Endothelial cell of umbilical vein (primary cell): Measurements from ENCODE around the gene TMEM62. TPM values are rescaled to one million over a fixed set of nuclear protein-coding genes. Genes with fewer than 3 reads are reported as not detected.

Experiments
- BruUV-seq: library from RNA; stranded (reverse); fragments of 400-500 nt; replicated peaks from 2 replicates; lab custom pipeline; 2021; lab: Mats Ljungman, UMichigan
- CTCF ChIA-PET: fragments of 300-600, 350-600 bp; sonication (Branson Sonifier 250); formaldehyde crosslinking; loops from one replicate; lab custom pipeline; 2021; ENCODE audit warnings: antibody characterized with exemption, inconsistent platforms; lab: Charles Lee
- POLR2A ChIA-PET: fragments of 300-600, 350-600 bp; sonication (Branson Sonifier 250); formaldehyde crosslinking; loops from one replicate; lab custom pipeline; 2021; ENCODE audit warnings: antibody characterized with exemption, inconsistent platforms; lab: Charles Lee
- DNase-seq: peaks from one replicate; pipeline ENCODE4 v3.0.0-alpha.2; 2011; ENCODE audit warnings: low read depth, low spot score
- FAIRE-seq: peaks from 2 replicates; lab custom pipeline; 2011; peaks lifted over from hg19 to GRCh38; lab: Jason Lieb, UNC
- H2AFZ ChIP-seq: 2 replicates; pipeline ENCODE4 v1.6.0; 2012; ENCODE audit warnings: low read depth, low read length, control low read depth, inconsistent platforms
- H3K27ac ChIP-seq: 2 replicates; pipeline ENCODE4 v1.5.1; 2011; ENCODE audit warnings: low read depth, mild to moderate bottlenecking, control low read depth, low read length, moderate library complexity; ENCODE audit not compliant: insufficient read depth
- H3K27me3 ChIP-seq, 2 experiments: 2 replicates each; pipeline versions ENCODE4 v1.6.0 to v1.6.1; 2011; ENCODE audit warnings: low read length in 2 of 2, mixed read lengths in 1 of 2; ENCODE audit not compliant: control insufficient read depth in 2 of 2, insufficient read depth in 2 of 2
- H3K36me3 ChIP-seq, 2 experiments: 2 replicates in 1 of 2; 3 replicates in 1 of 2; pipeline ENCODE4 v1.5.1; 2011; ENCODE audit warnings: low read length in 2 of 2, mild to moderate bottlenecking in 1 of 2, moderate library complexity in 1 of 2; ENCODE audit not compliant: control insufficient read depth in 2 of 2, insufficient read depth in 2 of 2; ENCODE audit errors: extremely low read depth in 1 of 2
- H3K4me1 ChIP-seq: 3 replicates; pipeline ENCODE4 v1.5.1; 2011; ENCODE audit warnings: mild to moderate bottlenecking, low read length; ENCODE audit not compliant: control insufficient read depth, insufficient read depth; ENCODE audit errors: extremely low read depth
- H3K4me2 ChIP-seq: 2 replicates; pipeline ENCODE4 v1.6.1; 2011; ENCODE audit warnings: low read length, control low read depth, mixed read lengths; ENCODE audit not compliant: insufficient read depth
- H3K4me3 ChIP-seq, 3 experiments: fragments of 200-600 bp in 1 of 3; sonication (generic), shearing (Covaris generic) in 1 of 3; replicated peaks in 1 of 3; 2 replicates each; pipeline ENCODE4 v1.5.1; 2011 to 2016; ENCODE audit warnings: control low read depth in 3 of 3, low read length in 3 of 3, mild to moderate bottlenecking in 2 of 3, inconsistent platforms in 1 of 3, low read depth in 1 of 3, moderate library complexity in 1 of 3; ENCODE audit not compliant: insufficient read depth in 1 of 3
- H3K79me2 ChIP-seq: 2 replicates; pipeline ENCODE4 v1.6.0; 2012; ENCODE audit warnings: low read length, inconsistent platforms; ENCODE audit not compliant: control insufficient read depth, insufficient read depth
- H3K9ac ChIP-seq: replicated peaks from 2 replicates; pipeline ENCODE3; 2011; ENCODE audit warnings: low read length, control low read depth; ENCODE audit not compliant: insufficient read depth; ENCODE audit errors: extremely low read depth
- H3K9me1 ChIP-seq: replicated peaks from 3 replicates; pipeline ENCODE4 v1.6.0; 2011; ENCODE audit warnings: mild to moderate bottlenecking, low read length; ENCODE audit not compliant: control insufficient read depth, insufficient read depth; ENCODE audit errors: extremely low read depth
- H3K9me3 ChIP-seq: replicated peaks from 2 replicates; pipeline ENCODE4 v1.5.1; 2012; ENCODE audit warnings: low read length, inconsistent platforms; ENCODE audit not compliant: control insufficient read depth, insufficient read depth
- H4K20me1 ChIP-seq: replicated peaks from 2 replicates; pipeline ENCODE3; 2011; ENCODE audit warnings: mild to moderate bottlenecking, low read length; ENCODE audit not compliant: control insufficient read depth, insufficient read depth; ENCODE audit errors: extremely low read depth
- EZH2 ChIP-seq: IDR thresholded peaks from 2 replicates; pipeline ENCODE4 v1.6.1; 2012; ENCODE audit warnings: borderline replicate concordance, low read depth, mild to moderate bottlenecking, moderate library complexity, low read length, inconsistent platforms; ENCODE audit not compliant: severe bottlenecking
- FOS ChIP-seq: IDR thresholded peaks from 2 replicates; pipeline ENCODE4 v1.6.1; 2011; ENCODE audit warnings: mild to moderate bottlenecking, low read length, moderate library complexity, borderline replicate concordance; ENCODE audit not compliant: insufficient read depth
- GATA2 ChIP-seq: IDR thresholded peaks from 2 replicates; pipeline ENCODE4 v1.7.0; 2011; ENCODE audit warnings: low read depth, mild to moderate bottlenecking, moderate library complexity, mixed read lengths, low read length; ENCODE audit not compliant: insufficient read length, insufficient read depth
- JUN ChIP-seq: IDR thresholded peaks from 2 replicates; pipeline ENCODE4 v1.6.1; 2011; ENCODE audit warnings: borderline replicate concordance, low read depth; ENCODE audit not compliant: insufficient read length, insufficient read depth
- MYC ChIP-seq: IDR thresholded peaks from one replicate; pipeline ENCODE4 v1.6.1; 2011; ENCODE audit warnings: mild to moderate bottlenecking, low read depth, low read length
- POLR2A ChIP-seq: IDR thresholded peaks from 2 replicates; pipeline ENCODE4 v1.6.1; 2012; ENCODE audit warnings: low read depth, mild to moderate bottlenecking, control low read depth, low read length
- POLR2AphosphoS5 ChIP-seq: IDR thresholded peaks from 2 replicates; pipeline ENCODE4 v1.6.1; 2012; ENCODE audit warnings: low read depth, mild to moderate bottlenecking, control low read depth, low read length, moderate library complexity; ENCODE audit not compliant: insufficient read depth
- dilution Hi-C: fragments of 300-500 bp; cut with MboI; formaldehyde crosslinking; loops from one replicate; pipeline ENCODE4 v1.15.0; 2019; ENCODE audit warnings: low sequenced_read_pairs; ENCODE audit not compliant: extremely low pct_ligation_motif_present
- intact Hi-C: fragments of 100-400 bp; cut with micrococcal nuclease; formaldehyde crosslinking; loops from one replicate; pipeline ENCODE4 v1.10.0; 2022
- polyA plus RNA-seq, 4 experiments: library from polyadenylated mRNA; depleted of rRNA in 3 of 4; stranded (reverse) in 3 of 4; unstranded in 1 of 4; fragments of >200 nt; gene quantifications; 2 replicates each; pipeline versions ENCODE4 v1.2.1 to v1.2.3, GENCODE V29; 2011 to 2012; ENCODE audit warnings: missing spikeins in 1 of 4
- total RNA-seq: library from RNA; stranded (reverse); gene quantifications from 2 replicates; pipeline ENCODE4 v1.2.3, GENCODE V29; 2021
- TF ChIP-seq, protein P1 (sequence below): IDR thresholded peaks from 2 replicates; pipeline ENCODE4 v1.6.1; 2011; ENCODE audit not compliant: insufficient read depth, insufficient read length
- TF ChIP-seq, protein P2 (sequence below), 2 donors: IDR thresholded peaks; 1 replicate in 1 of 2; 2 replicates in 1 of 2; pipeline ENCODE4 v1.5.1; 2011; ENCODE audit warnings: low read length in 2 of 2, mild to moderate bottlenecking in 2 of 2, moderate library complexity in 2 of 2, control low read depth in 1 of 2, inconsistent platforms in 1 of 2, low read depth in 1 of 2; ENCODE audit not compliant: insufficient read depth in 1 of 2; ENCODE audit errors: extremely low read depth in 1 of 2

TMEM62 gene
- total and polyA plus RNA-seq, 2 donors (not counting 3 experiments of a cell fraction or from before 2014, with no cell fraction given) = 10.4 to 22.2 TPM

DNA sequence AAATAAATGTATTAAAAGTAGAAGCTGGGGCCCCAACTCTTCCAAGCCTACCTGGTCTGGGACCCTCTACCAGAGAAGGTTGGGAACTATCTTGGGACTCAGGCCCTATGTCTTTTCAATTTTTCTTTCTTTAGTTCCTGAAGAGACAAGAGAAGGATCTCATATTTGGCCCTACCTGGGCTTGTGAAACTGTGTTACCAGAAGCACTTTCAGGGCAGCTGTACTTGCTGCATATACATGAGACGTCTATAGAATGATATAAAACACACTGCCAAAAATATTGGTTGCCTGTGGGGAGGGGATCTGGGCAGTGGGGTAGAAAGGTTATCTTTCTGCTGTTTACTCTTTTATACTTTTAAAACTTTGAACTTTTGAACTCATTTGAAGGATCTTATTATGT lies 88.0 kb downstream of the TMEM62 start:
- FAIRE-seq (no peak), DNase-seq (no peak)
- CTCF ChIA-PET = interaction anchor here (0.7 to 10.5 kb wide), 2 partner anchors 59 to 65 kb away, joined by 3 to 427 read pairs; no protein-coding TSS in a partner anchor
- Histone ChIP-seq H3K9me3 (no peaks in the 10 kb centered on the region), H3K79me2 (no peaks in the 10 kb centered on the region), H3K36me3 (no peaks in the 10 kb centered on the region), H3K27me3 (peaks cover 5 to 26% of the 10 kb centered on the region in 2 experiments), H3K27ac (no peak overlapping the region), H3K4me3 (no peak overlapping the region), H3K9me1 (no peaks in the 10 kb centered on the region), H3K9ac (no peak overlapping the region), H4K20me1 (no peaks in the 10 kb centered on the region), H3K4me2 (no peak overlapping the region), H2AFZ (no peak overlapping the region), H3K4me1 (no peaks in the 10 kb centered on the region)
- intact Hi-C loops = no loop called here
- dilution Hi-C loops = no loop called here
- BruUV-seq = no TSS peak
- POLR2A ChIA-PET = no interaction called here
- no peak for TF ChIP-seq EZH2
- no peak for TF ChIP-seq MYC
- no peak for TF ChIP-seq GATA2
- TF ChIP-seq, protein P1, sequence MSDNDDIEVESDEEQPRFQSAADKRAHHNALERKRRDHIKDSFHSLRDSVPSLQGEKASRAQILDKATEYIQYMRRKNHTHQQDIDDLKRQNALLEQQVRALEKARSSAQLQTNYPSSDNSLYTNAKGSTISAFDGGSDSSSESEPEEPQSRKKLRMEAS = no peak
- TF ChIP-seq, protein P2, sequence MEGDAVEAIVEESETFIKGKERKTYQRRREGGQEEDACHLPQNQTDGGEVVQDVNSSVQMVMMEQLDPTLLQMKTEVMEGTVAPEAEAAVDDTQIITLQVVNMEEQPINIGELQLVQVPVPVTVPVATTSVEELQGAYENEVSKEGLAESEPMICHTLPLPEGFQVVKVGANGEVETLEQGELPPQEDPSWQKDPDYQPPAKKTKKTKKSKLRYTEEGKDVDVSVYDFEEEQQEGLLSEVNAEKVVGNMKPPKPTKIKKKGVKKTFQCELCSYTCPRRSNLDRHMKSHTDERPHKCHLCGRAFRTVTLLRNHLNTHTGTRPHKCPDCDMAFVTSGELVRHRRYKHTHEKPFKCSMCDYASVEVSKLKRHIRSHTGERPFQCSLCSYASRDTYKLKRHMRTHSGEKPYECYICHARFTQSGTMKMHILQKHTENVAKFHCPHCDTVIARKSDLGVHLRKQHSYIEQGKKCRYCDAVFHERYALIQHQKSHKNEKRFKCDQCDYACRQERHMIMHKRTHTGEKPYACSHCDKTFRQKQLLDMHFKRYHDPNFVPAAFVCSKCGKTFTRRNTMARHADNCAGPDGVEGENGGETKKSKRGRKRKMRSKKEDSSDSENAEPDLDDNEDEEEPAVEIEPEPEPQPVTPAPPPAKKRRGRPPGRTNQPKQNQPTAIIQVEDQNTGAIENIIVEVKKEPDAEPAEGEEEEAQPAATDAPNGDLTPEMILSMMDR (IDR thresholded peaks at IDR 0.05; ENCODE audit: extremely low read depth in 1 of 2, insufficient read depth in 1 of 2, low read depth in 1 of 2, low read length in 2 of 2) = no peak
- no peak for TF ChIP-seq POLR2AphosphoS5
- no peak for TF ChIP-seq FOS
- no peak for TF ChIP-seq JUN
- no peak for TF ChIP-seq POLR2A
